Esophagus squamous epithelium (tissue), 5 donors: Measurements from ENCODE around the gene CACNB4. TPM values are rescaled to one million over a fixed set of nuclear protein-coding genes. Genes with fewer than 3 reads are reported as not detected.

Experiments
- DNase-seq: peaks from one replicate; lab custom pipeline; 2025; lab: John Stamatoyannopoulos, UW
- H3K27ac ChIP-seq, 4 donors: fragments of 200-600 bp; sonication (generic); one replicate each; pipeline ENCODE4 v1.5.1; 2016 to 2019; ENCODE audit warnings: mild to moderate bottlenecking in 1 of 4
- H3K27me3 ChIP-seq, 4 donors: fragments of 200-600 bp; sonication (generic); 1 replicate in 3 of 4; 2 replicates in 1 of 4; pipeline versions ENCODE4 v1.5.1 to v1.6.0; 2017 to 2021; ENCODE audit warnings: antibody characterized with exemption in 1 of 4
- H3K36me3 ChIP-seq, 3 donors: fragments of 200-600 bp; sonication (generic); one replicate each; pipeline ENCODE4 v1.5.1; 2016 to 2019
- H3K4me1 ChIP-seq, 3 donors: fragments of 200-600 bp; sonication (generic); one replicate each; pipeline ENCODE4 v1.5.1; 2017 to 2019
- H3K4me3 ChIP-seq, 4 donors: fragments of 200-600 bp; sonication (generic); 1 replicate in 3 of 4; 2 replicates in 1 of 4; pipeline ENCODE4 v1.5.1; 2016 to 2019; ENCODE audit warnings: mild to moderate bottlenecking in 2 of 4, moderate library complexity in 1 of 4
- H3K9me3 ChIP-seq, 3 donors: fragments of 200-600 bp; sonication (generic); one replicate each; pipeline ENCODE4 v1.5.1; 2016 to 2019
- POLR2A ChIP-seq, 4 donors: fragments of 450-650 bp; IDR thresholded peaks; one replicate each; pipeline ENCODE4 v1.6.1; 2017; ENCODE audit warnings: antibody characterized with exemption in 4 of 4, mild to moderate bottlenecking in 4 of 4, moderate library complexity in 3 of 4
- WGBS, 2 donors: methylation state at CpG; one replicate each; pipeline ENCODE4 v1.1.5; 2018; 5-methylcytosine and 5-hydroxymethylcytosine counted together
- intact Hi-C: fragments of 100-400 bp; cut with DNase I; formaldehyde crosslinking; loops from one replicate; pipeline ENCODE4 v1.15.0; 2022
- total RNA-seq, 4 donors: library from RNA; depleted of rRNA; stranded (reverse); fragments of >200 nt; gene quantifications; one replicate each; pipeline ENCODE4 v1.1.0, GENCODE V29; 2016
- TF ChIP-seq, protein P1 (sequence below), 6 experiments: fragments of 450-650 bp in 4 of 6; fragments of 200-600 bp in 2 of 6; sonication (generic) in 2 of 6; IDR thresholded peaks; one replicate each; pipeline ENCODE4 v1.5.1; 2016 to 2019; ENCODE audit warnings: antibody characterized with exemption in 6 of 6, mild to moderate bottlenecking in 4 of 6, moderate library complexity in 4 of 6
- donor health status: DM: yes; HTN: yes; CAD: no.

CACNB4 gene
- total RNA-seq, 4 donors from 2014 or later, result 6.1 to 11.1 (median 7.2) TPM

- intact Hi-C loops, result no loop called here
Observed at GRCh38 chr2:151937966-151938365, 160.9 kb downstream of the CACNB4 start.

GRCh38 chr2:151936626-151937025, 162.2 kb downstream of the CACNB4 start:
- Histone ChIP-seq H3K4me3 (no peak overlapping the region), H3K27me3 (no peaks in the 10 kb centered on the region), H3K4me1 (peaks cover 0 to 17% (median 4%) of the 10 kb centered on the region in 3 donors), H3K27ac (no peak overlapping the region), H3K9me3 (no peaks in the 10 kb centered on the region), H3K36me3 (no peaks in the 10 kb centered on the region)
- DNase-seq, result no peak
- intact Hi-C loops, result no loop called here
- WGBS, 2 donors, result 77 to 78% methylated on average over 4 of the region's 4 CpGs
- TF ChIP-seq, protein P1, sequence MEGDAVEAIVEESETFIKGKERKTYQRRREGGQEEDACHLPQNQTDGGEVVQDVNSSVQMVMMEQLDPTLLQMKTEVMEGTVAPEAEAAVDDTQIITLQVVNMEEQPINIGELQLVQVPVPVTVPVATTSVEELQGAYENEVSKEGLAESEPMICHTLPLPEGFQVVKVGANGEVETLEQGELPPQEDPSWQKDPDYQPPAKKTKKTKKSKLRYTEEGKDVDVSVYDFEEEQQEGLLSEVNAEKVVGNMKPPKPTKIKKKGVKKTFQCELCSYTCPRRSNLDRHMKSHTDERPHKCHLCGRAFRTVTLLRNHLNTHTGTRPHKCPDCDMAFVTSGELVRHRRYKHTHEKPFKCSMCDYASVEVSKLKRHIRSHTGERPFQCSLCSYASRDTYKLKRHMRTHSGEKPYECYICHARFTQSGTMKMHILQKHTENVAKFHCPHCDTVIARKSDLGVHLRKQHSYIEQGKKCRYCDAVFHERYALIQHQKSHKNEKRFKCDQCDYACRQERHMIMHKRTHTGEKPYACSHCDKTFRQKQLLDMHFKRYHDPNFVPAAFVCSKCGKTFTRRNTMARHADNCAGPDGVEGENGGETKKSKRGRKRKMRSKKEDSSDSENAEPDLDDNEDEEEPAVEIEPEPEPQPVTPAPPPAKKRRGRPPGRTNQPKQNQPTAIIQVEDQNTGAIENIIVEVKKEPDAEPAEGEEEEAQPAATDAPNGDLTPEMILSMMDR (IDR thresholded peaks at IDR 0.05), result no peak
- TF ChIP-seq POLR2A (IDR thresholded peaks at IDR 0.05), result no peak

More at GRCh38 chr2:151937966-151938365, 160.9 kb downstream of the CACNB4 start:
- no peak for DNase-seq
- Histone ChIP-seq H3K4me1 (peaks cover 0 to 18% (median 4%) of the 10 kb centered on the region in 3 donors), H3K27me3 (no peaks in the 10 kb centered on the region), H3K9me3 (peaks cover 0 to 3% (median 2%) of the 10 kb centered on the region in 3 donors), H3K36me3 (no peaks in the 10 kb centered on the region), H3K4me3 (no peak overlapping the region), H3K27ac (no peak overlapping the region)
- TF ChIP-seq, protein P1 (IDR thresholded peaks at IDR 0.05), result no peak
- no peak for TF ChIP-seq POLR2A (IDR thresholded peaks at IDR 0.05)

DNA sequence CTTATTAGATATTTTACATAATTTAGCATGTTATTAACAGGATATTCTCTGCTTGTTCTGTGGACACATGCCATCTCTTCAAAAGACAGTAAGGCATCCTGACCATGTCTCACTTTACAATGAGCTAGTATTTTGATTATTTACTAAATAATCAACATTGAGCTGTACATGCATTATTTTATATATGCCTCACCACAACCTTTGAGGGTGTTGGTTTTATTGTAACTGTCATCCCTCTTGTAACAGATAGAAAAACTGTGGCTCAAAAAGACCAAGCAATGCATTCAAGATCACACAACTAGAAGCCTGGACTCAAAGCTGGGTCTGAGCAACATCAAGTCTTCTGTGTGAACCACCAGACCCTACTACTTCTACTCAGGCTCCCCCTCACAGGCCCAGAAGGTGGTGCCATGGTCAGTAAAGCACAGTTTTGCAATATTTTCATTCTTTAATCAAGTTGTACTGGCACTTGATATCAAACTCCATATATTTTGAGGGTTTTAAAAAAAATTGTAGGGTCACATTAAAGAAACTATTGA, 165.5 kb downstream of the CACNB4 start:
- TF ChIP-seq POLR2A (IDR thresholded peaks at IDR 0.05), result no peak
- TF ChIP-seq, protein P1 (IDR thresholded peaks at IDR 0.05), result no peak
- Histone ChIP-seq H3K4me1 (peaks cover 0 to 41% (median 7%) of the 10 kb centered on the region in 3 donors), H3K27me3 (no peaks in the 10 kb centered on the region), H3K36me3 (no peaks in the 10 kb centered on the region), H3K4me3 (no peak overlapping the region), H3K9me3 (no peaks in the 10 kb centered on the region), H3K27ac (no peak overlapping the region)
- intact Hi-C loops, result no loop called here
- no peak for DNase-seq

DNA sequence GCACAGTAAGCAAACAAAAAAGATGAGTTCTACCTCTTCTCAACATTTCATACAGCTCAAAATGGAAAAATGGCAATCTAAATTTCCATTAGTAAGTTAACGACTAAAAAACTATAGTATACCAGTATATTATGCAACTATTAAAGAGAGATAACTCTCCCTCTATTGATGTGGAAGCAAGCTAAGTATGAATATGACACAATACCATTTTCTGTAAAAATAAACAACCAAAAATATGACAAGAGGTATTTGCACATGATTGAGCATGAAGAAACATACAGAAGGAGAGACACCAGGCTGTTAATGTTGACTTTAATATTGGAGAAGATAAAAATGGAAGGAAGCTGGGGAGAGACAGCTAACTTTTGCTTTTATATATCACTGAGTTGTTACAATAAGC, 167.1 kb downstream of the CACNB4 start:
- Histone ChIP-seq H3K36me3 (no peaks in the 10 kb centered on the region), H3K9me3 (no peaks in the 10 kb centered on the region), H3K27ac (peak overlapping the region in 1 of 4 donors; percentile 48), H3K27me3 (no peaks in the 10 kb centered on the region), H3K4me3 (no peak overlapping the region), H3K4me1 (peaks cover 0 to 53% (median 7%) of the 10 kb centered on the region in 3 donors)
- DNase-seq, result no peak
- TF ChIP-seq, protein P1 (IDR thresholded peaks at IDR 0.05), result no peak
- TF ChIP-seq POLR2A (IDR thresholded peaks at IDR 0.05), result no peak
- WGBS, 2 donors, result 89 to 96% methylated on average over 1 of the region's 1 CpG
- intact Hi-C loops, result no loop called here

DNA sequence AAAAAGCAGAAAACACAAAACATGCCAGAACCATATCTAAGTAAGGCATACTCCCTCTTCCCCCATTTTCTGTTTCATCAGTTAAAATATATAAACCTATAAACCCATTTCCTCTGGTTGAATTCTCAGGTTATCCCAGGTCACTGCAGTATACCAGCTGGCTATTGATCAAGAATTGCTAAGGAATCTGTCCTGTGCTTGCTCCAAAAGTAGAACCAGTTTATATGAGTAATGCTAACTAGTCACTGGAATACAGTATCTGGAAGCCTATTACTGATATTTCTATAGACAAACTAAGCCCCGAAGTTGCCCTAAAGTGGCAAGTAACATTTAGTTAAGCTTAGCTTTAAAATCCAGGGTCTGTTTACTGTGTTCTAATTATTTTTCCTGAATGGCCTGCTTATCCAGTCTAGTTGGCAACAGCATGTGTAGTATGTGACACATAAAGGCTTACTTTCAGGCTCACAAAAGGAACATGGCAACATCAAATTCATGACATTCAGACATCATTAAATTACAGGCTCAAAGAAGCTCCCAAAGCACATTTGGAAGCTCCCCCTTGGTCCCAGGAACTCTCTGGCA, 167.7 kb downstream of the CACNB4 start:
- no peak overlapping the region for H3K4me3 ChIP-seq
- no peak for TF ChIP-seq POLR2A (IDR thresholded peaks at IDR 0.05)
- H3K9me3 ChIP-seq, result no peaks in the 10 kb centered on the region
- peak overlapping the region in 2 of 4 donors; percentile 17 to 48 for H3K27ac ChIP-seq
- no peak for DNase-seq
- intact Hi-C loops, result no loop called here
- peaks cover 0 to 48% (median 7%) of the 10 kb centered on the region in 3 donors for H3K4me1 ChIP-seq
- no peaks in the 10 kb centered on the region for H3K36me3 ChIP-seq
- H3K27me3 ChIP-seq, result no peaks in the 10 kb centered on the region
- 23 to 100% methylated on average over 1 of the region's 1 CpG for WGBS, 2 donors
